COR-L47 (cell line): ENCODE data around the gene SRPX.

Experiments
- DNase-seq: peaks from one replicate; lab custom pipeline; 2025; lab: John Stamatoyannopoulos, UW

The SRPX gene

DNA sequence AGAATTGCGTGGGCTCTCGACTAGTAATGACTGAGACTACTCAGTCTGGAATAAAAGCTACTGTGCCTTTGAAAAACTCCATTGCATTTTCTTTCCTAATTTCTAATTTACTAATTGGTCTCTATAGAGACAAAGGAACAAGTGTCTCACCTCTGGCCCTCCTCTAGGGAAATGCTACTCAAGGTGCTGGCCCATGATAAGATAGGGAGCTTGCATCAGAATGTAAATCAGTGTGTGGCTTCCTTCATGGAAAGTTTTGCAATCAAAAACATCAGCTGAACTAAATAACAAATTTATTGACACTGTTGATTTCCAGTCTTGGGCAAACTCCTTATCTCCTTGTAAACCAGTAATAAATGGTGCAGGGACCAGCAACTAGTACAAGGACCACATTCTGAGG, 81.8 kb downstream of the SRPX start:
- DNase-seq = no peak

DNA sequence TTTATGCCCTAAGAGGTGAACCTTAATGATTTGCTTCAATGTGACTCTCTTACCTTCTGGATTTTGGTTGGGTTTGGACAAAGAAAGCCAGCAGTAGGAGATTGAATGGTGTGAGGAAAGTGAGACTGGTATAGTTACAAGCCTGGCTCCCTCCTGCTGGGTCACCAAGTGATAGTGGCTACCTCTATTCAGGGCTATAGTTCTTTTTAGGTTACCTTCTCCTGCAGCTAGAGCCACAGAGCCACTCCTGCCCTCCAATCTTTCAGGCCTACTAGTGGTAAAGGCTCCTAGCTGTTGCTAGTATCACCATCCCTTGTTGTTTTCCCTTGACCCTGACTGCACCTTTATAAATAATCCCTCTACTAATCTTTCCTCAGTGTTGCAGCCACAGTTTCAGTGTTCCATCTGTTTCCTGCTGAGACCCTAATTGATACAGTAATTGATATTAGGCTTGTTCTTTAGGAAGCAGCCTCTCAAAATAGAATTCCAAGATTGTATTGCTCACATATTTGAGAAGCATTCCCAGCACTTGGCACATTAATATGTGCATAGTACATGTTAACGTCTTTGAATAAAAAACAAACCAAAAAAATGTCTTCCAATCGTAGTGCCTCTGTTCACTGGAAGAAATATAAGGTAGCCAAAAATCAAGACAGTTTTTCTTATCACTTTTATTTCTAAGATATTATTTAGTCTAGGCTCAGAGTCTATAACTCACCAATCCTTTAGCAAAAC, 82.3 kb downstream of the SRPX start:
- DNase-seq = no peak

DNA sequence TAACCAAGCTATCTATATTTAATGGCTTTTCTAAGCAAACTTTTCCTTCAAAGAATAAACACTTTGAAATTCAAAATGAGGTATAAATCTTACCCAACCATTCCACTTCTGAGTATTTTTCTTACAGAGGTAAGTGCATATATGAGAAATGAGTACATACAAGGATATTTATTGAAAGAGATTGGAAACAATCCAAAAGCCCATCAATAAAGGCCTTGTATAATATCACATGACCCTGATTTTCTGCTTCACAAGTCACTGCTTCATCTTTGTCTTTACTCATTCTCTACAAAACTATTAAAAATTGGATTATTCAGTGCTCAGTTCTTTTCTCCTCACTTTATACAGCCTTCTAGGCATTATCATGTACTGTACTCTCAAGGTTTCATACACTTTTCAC, 91.3 kb downstream of the SRPX start:
- DNase-seq = no peak

DNA sequence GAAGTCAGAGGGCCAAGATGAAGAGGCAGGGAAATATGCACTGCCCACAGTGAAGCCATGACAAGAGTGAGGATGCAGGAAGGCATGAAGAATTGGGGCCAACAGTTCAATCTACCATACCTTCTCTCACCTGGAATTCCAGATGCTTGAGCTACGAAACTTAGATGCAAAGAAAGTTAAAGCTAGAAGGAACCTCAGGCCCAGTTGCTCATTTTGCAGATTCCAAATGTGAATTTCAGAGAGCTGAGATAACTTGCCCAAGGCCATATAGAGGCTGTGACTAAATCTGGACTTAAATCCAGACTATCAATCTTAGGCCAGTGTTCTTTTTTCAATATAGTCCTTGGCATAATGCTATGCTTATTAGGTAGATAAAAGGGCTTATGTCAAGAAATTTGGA, 92.7 kb downstream of the SRPX start:
- no peak for DNase-seq

DNA sequence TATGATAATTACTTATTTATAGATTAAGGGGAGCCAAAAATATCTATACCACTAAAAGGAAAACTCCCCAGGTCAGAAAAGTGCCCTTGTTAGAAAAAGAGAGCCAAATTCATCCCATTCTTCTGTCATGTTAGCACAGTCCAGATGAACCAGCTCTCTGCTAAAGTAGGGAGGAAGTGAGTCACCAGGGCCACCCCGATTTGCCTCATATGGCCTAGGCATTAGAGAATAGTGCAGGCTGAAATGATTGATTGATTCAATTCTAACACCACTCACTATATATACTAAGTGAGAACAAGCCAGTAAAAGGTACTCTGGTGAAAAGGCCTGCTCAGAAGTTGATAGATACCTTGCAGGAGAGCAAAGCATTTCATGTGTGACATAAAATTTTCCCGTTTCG, 94.5 kb downstream of the SRPX start:
- DNase-seq = no peak

DNA sequence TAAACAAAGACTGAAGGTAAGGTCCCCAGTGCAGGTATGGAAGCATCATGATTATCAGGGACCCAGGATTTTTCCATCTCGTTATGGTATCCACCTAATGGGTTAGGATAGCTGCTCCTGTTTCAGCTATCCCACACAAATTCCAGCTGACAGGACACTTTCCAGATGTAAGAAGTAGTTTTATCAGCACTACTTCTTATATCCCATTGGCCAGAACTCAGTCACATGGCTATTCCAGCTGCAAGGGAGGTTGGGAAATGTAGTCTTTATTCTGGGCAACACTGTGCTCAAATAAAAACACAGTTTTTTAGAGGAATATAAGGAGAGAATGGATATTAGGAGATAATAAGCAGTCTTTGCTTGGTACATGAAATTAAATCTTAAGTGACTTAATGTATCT, 96.7 kb downstream of the SRPX start:
- DNase-seq = no peak

DNA sequence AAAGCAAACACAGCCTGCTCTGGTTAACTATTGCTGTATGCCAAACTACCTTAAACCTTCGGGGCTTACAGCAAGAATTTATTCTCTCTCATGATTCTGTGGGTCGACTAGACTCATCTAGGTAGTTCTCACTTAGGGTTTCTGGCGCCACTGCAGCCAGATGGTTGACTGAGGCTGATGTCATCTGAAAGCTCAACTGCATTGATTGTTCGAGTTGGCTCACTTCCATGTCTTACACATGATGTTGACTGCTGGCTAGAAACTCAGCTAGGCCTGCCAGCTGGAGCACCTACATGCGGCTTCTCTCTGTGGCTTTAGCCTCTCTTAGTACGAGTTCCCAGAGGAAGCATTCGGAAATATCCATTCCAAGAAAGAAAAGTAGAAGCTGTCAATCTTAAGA, 103.2 kb downstream of the SRPX start:
- no peak for DNase-seq

DNA sequence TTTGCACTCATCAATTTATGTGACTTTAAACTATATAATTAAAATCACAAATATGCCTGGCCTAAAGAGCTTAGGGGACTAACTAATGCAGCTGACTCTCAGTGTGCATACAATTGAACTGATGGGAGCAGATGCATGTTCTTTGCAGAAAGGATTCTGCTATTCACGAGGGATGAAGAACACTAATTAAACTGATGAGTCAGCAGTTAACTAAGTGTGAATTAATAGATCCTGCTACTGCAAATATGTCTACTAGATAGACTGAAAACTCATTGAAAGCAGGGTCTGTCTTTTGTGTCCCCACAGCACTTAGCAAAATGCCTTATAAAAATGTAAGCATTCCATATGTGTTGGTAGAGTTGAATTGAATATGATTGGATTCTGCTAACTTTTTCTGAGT, 104.0 kb downstream of the SRPX start:
- DNase-seq = no peak

DNA sequence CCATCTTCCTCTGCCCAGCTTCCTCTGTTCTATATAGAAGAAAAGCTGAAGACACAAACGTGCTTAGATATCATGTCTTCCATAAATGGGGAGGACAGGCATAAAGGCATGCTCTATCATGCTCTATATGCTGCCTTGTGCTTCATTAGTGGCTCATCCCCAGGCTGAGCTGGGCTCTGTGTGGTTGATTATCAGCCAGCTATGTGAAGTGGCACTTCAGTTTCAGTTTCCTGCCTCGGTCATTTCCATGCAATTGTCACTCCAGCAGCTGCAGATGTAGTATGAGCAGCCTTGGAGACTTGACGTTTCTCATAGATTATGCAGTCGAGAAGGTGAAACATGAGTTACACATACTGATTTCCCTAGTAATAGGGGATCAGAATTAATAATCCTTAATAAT, 108.1 kb downstream of the SRPX start:
- DNase-seq = no peak

DNA sequence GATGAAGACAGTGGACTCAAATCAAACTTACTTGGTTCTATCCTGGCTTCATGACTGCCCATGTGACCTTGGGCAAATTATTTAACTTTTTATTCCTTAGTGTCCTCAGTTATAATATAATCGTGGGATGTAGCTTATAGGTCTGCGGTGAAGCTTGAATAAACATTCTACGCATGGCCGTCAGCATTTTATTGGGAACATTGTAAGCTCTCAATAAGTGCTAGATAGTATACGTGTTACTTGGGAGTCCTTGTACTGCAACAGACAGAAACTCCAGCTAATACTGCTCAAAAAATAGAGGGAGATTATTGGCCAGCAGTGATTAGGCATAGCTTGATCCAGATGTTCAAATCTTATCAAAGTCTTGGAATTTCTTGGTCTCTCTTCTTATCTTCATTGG, 109.5 kb downstream of the SRPX start:
- no peak for DNase-seq

DNA sequence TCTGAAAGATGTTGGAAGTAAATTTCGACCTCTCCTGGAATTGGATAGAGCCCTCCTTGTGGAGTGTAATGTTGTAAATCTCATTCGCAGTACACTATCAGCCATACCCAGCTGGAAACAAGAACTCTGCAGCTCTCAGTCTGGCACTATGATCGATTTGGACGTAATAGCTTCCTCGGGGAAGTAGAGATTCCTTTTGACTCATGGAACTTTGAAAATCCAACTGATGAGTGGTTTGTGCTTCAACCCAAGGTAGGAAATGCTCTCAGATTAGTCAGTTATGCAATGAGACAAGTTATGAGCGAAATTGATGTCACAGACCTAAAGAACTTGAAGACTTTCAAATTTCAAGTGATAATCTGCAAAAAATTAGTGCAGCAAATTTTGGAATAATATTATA, 110.4 kb downstream of the SRPX start:
- DNase-seq = no peak

DNA sequence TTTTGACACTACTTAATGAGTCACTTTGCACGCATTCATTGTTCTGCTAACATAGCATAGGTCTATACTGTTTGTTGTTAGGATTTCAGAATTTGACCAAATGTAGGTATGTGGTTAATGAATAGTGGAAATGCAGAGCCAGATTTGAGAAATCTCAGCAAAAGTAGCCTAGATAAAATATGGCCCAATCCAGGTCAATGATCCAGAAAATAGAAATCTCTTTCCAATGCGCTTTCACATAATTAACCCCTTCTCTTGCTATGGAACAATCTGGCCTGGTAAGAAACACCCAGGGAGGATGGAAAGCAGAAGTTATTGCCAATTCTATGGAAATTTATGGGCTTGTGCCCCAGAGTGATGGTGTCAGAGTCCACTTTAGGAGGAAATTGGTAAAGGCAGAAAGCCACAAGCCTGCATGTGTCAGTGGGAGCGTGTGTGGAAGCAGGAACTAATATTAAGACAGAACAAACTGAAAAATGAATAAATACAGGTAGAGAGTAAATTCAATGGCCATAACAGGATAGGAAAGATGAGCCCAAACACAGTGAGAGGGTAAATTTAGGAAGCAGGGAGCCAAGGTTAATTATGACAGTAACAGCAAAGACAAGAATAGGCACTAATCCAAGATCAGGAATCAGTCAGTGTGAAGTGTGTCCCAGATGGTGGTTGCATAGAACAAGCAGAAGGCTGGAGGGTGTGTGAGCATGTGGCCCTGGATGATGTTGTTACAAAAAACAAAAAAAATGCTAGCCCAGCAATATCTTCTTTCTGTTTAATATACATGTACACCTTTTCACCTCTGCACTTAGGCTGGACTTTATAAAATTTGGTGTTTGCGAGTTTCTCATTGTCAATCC, 111.4 kb downstream of the SRPX start:
- no peak for DNase-seq

DNA sequence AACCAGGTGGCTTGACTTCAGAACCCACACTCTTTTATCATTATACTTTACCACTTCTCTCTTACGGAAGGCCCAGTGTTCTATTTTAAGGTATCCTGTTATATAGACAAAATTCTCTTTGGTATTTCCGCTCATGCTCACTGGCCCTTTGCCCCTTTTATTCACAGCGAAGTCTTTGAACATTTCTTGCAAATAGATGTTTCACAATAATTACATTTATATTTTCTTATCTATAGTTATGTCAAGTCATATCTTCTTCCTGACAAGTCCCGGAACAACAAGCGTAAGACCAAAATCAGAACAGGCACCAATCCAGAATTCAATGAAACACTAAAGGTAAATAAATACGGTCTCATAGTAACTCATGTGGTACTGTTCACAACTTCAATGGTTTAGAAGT, 112.3 kb downstream of the SRPX start:
- no peak for DNase-seq

DNA sequence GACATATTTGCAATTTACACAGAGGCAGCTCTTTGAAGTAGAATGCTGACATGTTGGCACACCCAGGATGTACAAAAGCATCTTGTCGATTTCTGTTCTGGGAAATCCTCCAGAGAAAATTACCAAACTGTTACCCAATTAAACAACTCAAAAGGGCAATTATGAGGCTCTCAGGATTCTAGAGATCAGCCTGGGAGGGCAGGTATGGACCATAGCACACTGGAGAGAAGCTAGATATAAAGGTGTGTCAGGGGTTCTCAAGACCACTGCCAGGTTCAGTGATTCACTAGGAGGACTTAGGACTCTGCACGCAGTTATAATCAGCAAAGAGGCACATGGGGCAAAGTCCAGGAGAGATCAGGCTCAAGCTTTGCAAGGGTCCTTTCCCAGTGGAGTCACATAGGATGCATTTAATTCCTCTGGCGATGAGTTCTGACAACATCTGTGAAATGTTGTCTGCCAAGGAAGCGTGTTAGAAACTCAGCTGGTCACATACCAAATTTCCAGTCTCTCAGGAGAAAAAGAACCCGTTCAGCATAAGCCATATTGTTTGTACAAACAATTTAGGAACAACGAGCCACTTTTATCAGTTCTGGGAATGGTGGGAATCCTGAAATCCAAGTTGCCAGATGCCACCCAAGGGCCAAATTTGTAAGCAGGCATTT, 113.5 kb downstream of the SRPX start:
- no peak for DNase-seq

DNA sequence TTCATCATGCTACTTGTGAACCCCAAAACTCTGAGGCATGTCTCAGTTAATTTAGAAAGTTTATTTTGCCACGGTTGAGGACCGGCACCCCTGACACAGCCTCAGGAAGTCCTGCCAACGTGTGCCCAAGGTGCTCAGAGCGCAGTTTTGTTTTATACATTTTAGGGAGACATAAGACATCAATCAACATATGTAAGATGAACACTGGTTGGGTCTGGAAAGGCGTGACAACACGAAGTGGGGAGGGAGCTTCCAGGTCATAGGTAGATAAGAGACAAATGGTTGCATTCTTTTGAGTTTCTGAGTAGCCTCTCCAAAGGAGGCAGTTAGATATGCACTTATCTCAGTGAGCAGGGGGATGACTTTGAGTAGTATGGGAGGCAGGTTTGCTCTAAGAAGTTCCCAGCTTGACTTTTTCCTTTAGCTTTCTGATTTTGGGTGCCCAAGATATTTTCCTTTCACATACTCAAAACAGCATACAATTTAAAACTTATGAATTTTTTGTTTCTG, 115.4 kb downstream of the SRPX start:
- DNase-seq = no peak

DNA sequence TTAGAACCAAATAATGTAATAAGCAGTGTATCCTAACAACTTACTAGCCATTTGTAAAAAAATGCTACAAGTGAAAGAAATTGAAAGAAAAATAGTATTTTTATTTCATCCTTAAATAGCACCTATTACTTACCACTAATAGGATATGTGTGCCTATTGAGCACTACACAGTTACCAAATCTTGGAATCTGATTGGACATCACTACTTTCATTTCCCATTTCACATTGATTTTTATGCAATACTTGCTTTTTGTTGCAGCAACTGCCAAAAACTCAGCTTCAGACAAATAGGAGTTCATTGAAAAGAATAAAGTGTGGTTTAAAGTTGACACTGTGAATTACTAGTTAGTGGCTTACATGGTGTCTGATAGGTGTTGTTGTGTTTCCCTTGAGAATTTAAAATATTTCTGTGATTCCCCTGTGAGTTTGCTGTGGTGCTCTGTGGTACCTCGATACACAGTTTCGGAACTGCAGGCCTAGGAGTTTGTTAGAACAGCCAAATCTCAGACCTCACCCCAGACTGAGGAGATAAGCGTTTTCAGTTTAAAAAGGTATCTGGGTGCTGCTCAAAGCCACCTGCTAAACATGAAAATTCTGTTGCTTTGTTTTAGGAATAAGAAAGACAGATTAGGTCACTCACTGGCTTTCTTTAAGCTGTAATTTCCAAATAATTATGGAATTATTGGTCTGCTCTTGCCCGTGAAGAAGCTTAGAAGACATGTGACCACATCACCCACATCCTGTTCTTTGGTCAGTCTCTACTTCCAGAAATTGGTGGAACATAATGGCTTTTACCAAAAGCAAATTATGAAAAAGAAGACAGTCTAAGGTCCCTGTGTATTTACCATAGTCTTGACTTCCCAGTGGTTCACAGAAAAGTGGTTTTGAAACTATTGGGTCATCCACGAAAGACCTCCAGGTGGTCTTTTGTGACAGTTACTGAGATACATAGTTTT, 116.5 kb downstream of the SRPX start:
- no peak for DNase-seq

DNA sequence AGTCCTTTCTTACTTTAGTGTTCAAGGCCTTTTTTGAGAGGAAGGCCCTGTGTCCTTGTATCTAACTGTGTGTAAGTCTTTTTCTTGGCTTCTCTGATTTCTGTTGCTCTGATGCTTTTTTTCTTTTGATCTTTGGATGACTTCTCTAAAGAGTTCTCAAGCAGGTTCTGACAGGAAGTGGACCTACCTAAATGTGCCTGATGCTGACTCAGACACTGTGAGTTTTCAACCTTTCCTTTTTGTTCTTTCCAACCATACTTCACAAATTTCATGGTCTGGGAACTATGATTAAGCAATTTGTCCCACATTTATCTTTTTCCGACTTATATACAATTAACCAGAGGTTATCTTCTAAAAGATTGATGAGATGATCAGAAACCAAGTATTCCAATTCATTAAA, 117.8 kb downstream of the SRPX start:
- no peak for DNase-seq

DNA sequence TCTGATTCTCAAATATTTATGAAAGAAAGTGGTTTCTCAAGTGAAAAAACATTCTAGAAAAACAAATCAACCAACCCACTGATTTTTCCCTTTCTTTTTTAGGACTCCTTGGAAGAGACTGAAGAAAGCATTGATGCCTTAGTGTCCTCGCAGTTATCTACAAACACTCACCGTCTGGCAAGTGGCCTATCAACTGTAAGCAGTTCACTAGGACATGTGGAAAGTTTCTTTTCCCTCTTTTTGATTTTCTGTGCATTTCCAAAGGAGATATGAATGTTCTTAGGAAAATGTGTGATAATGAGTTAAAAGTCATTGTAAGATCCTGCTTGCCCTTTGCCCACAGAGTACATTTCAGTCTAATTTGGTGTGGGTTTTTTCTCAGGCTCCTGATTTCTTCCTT, 118.4 kb downstream of the SRPX start:
- DNase-seq = no peak

DNA sequence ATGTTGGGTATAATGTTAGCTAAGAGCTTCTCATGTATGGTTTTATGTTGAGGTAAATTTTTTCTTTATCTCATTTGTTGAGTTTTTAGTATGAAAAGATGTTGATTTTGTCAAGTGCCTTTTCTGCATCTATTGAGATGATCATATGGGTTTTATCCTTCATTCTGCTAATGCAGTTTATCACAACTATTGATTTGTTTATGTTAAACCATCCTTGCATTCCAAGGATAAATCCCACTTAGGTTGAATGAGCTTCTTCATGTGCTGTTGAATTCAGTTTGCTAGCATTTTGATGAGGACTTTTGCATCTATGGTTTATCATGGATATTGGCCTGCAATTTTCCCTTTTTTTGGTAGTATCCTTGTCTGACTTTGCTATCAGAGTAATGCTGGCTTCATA, 121.0 kb downstream of the SRPX start:
- no peak for DNase-seq
